Measurements from ENCODE around the gene CAPZA1.

DNA sequence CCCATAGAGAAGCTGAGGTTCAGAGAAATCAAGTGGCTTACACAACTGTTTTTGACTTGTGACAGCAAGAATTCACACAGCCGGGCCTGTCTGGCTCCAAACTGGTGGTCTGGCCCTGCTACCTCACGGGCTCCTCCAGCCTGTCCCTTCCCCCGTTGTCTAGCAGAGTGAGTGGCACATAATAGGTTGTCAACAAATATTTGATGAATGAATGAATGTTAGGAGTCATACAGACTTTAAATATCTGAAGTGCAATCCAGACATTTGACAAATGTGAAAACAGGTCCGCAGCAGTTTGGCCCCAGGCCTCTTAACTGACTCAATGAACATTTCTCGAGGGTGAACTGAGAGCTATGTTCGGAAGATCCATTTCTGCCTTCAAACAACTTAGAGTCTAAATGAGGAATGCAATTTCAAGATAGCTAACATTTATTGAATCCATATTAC lies 88.4 kb downstream of the CAPZA1 start:
- TF ChIP-seq, protein P1, sequence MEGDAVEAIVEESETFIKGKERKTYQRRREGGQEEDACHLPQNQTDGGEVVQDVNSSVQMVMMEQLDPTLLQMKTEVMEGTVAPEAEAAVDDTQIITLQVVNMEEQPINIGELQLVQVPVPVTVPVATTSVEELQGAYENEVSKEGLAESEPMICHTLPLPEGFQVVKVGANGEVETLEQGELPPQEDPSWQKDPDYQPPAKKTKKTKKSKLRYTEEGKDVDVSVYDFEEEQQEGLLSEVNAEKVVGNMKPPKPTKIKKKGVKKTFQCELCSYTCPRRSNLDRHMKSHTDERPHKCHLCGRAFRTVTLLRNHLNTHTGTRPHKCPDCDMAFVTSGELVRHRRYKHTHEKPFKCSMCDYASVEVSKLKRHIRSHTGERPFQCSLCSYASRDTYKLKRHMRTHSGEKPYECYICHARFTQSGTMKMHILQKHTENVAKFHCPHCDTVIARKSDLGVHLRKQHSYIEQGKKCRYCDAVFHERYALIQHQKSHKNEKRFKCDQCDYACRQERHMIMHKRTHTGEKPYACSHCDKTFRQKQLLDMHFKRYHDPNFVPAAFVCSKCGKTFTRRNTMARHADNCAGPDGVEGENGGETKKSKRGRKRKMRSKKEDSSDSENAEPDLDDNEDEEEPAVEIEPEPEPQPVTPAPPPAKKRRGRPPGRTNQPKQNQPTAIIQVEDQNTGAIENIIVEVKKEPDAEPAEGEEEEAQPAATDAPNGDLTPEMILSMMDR (conservative IDR thresholded peaks at IDR 0.05; ENCODE audit: low read length), result no peak
- no peak for TF ChIP-seq EZH2phosphoT487 (IDR thresholded peaks at IDR 0.05; ENCODE audit: borderline replicate concordance, low read depth, low read length)

Measured in OCI-LY7 (cell line).